ENCODE results near the gene SPON1.

DNA sequence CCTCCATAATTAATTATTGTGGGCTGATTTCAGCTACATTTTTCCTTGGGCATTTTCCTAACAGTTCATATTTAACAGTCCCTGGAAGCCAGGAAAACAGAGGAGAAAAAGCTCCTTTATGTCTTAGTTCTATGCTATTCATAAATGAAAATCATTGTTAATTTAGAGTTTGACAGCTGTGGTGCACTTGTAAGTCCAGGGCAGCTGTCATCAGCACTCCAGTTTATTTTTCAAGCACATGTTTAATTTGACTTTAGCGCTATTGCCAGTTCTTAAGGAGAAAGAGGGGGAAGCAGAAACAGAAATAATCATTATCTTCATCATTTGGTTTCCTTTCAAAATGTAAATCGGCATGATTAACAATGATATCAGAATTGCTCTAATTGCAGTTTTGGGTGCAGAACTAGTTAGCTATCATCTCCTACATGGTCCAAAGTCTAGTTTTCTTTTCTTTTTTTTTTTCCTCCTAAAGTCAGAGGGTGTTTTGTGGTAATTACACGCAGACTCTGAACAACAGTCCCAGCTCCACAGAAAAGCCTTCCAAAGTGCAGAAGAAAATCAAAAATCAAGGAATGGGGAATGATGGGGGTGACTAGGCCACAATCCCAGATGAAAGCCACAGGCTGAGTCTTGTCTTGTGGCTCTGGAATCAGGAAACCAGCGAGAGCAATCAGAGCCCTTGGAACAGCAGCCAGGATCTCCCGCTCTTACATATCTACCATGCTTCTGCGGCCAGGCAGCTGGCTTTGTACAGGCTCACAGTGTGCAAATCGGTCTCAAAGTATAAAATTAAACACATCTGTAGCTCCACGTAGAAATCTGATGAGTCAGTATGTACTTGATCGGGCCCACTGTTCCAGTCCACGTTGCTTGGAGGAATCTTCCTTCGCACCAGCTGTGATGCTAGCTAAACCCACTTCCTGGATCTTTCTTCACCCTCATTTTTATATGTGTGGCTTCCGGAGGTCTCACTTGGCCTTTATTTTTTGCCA lies 91.9 kb downstream of the SPON1 start:
- TF ChIP-seq, protein P1, sequence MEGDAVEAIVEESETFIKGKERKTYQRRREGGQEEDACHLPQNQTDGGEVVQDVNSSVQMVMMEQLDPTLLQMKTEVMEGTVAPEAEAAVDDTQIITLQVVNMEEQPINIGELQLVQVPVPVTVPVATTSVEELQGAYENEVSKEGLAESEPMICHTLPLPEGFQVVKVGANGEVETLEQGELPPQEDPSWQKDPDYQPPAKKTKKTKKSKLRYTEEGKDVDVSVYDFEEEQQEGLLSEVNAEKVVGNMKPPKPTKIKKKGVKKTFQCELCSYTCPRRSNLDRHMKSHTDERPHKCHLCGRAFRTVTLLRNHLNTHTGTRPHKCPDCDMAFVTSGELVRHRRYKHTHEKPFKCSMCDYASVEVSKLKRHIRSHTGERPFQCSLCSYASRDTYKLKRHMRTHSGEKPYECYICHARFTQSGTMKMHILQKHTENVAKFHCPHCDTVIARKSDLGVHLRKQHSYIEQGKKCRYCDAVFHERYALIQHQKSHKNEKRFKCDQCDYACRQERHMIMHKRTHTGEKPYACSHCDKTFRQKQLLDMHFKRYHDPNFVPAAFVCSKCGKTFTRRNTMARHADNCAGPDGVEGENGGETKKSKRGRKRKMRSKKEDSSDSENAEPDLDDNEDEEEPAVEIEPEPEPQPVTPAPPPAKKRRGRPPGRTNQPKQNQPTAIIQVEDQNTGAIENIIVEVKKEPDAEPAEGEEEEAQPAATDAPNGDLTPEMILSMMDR (IDR thresholded peaks at IDR 0.05): no peak
- TF ChIP-seq POLR2A (IDR thresholded peaks at IDR 0.05): no peak

Measured in heart left ventricle (tissue), 13 donors.